Measurements from ENCODE around the gene PGRMC1. TPM values are rescaled to one million over a fixed set of nuclear protein-coding genes. Genes with fewer than 3 reads are reported as not detected.

PGRMC1 gene
- total and polyA plus RNA-seq, 2 donors (not counting 1 experiment from before 2014, with no cell fraction given) = 127 to 201 TPM

DNA sequence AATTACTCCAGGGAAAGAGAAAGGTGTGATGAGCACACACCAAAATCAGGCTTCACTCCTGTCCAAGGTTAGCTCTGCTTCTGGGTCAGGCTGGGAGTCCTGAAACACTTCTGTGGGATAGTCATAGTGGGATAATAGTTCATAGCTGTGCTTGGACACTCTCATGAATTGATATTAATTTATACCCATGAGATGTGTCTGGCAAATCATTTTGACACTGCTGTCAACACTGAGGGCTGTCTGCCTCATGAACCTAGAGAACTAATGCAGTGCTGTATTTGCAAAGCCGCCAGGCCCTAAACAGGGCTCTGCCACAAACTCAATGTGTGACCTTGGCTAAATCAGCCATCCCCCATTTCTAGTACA lies 24.5 kb upstream of the PGRMC1 start:
- H3K4me2 ChIP-seq (ENCODE audit: extremely low read depth, insufficient read depth, low read length) = no peak overlapping the region
- H3K36me3 ChIP-seq (ENCODE audit: control insufficient read depth, insufficient read depth, low read length) = no peaks in the 10 kb centered on the region
- no peaks in the 10 kb centered on the region for H3K4me1 ChIP-seq (ENCODE audit: control insufficient read depth, extremely low read depth, insufficient read depth, low read length)
- H2AFZ ChIP-seq (ENCODE audit: low read length) = no peak overlapping the region
- H3K27ac ChIP-seq (ENCODE audit: insufficient read depth, low read length) = no peak overlapping the region
- H3K27me3 ChIP-seq (ENCODE audit: control insufficient read depth, insufficient read depth, low read length) = no peaks in the 10 kb centered on the region
- H4K20me1 ChIP-seq (ENCODE audit: control insufficient read depth, extremely low read depth, insufficient read depth, low read length) = no peaks in the 10 kb centered on the region
- H3K4me3 ChIP-seq (replicated peaks in 1 of 4; ENCODE audit: control extremely low read depth in 1 of 4, insufficient read depth in 1 of 4, low read depth in 3 of 4, low read length in 4 of 4) = no peak overlapping the region
- no peaks in the 10 kb centered on the region for H3K9me3 ChIP-seq (ENCODE audit: control insufficient read depth, insufficient read depth, low read depth, low read length)
- TF ChIP-seq, protein P1, sequence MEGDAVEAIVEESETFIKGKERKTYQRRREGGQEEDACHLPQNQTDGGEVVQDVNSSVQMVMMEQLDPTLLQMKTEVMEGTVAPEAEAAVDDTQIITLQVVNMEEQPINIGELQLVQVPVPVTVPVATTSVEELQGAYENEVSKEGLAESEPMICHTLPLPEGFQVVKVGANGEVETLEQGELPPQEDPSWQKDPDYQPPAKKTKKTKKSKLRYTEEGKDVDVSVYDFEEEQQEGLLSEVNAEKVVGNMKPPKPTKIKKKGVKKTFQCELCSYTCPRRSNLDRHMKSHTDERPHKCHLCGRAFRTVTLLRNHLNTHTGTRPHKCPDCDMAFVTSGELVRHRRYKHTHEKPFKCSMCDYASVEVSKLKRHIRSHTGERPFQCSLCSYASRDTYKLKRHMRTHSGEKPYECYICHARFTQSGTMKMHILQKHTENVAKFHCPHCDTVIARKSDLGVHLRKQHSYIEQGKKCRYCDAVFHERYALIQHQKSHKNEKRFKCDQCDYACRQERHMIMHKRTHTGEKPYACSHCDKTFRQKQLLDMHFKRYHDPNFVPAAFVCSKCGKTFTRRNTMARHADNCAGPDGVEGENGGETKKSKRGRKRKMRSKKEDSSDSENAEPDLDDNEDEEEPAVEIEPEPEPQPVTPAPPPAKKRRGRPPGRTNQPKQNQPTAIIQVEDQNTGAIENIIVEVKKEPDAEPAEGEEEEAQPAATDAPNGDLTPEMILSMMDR (conservative IDR thresholded peaks at IDR 0.05 in 1 of 2, IDR thresholded peaks at IDR 0.05 in 1 of 2; ENCODE audit: low read depth in 1 of 2, low read length in 2 of 2) = no peak
- TF ChIP-seq EZH2 (IDR thresholded peaks at IDR 0.05; ENCODE audit: low read length, missing control alignments) = no peak
- H3K79me2 ChIP-seq (ENCODE audit: control insufficient read depth, insufficient read depth, low read length) = no peaks in the 10 kb centered on the region
- H3K9ac ChIP-seq (ENCODE audit: insufficient read depth, low read length) = no peak overlapping the region
- no peak for DNase-seq (ENCODE audit: low read depth in 2 of 2)

DNA sequence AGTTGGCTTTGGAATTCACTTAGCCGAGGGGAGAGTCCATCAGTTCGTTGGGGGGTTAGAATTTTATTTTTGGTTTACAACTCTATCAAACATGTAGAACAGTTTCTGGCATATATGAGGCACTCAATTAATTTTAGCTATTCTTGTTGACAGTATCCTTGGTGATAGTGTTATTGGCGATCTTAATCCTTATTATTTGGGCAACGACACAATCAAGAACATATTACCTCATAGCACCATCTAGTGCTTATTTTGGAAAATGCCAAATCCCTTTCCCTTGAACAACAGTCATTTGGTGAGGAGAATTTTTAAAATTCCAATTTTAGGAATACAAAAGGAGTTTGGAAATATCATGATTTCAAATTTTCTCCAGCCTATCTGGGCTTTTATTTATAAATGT lies 17.9 kb upstream of the PGRMC1 start:
- Histone ChIP-seq H3K4me1 (ENCODE audit: control insufficient read depth, extremely low read depth, insufficient read depth, low read length) (no peaks in the 10 kb centered on the region), H3K4me2 (ENCODE audit: extremely low read depth, insufficient read depth, low read length) (no peak overlapping the region), H2AFZ (ENCODE audit: low read length) (no peak overlapping the region), H3K27me3 (ENCODE audit: control insufficient read depth, insufficient read depth, low read length) (peaks cover 2% of the 10 kb centered on the region), H3K9me3 (ENCODE audit: control insufficient read depth, insufficient read depth, low read depth, low read length) (no peaks in the 10 kb centered on the region), H3K36me3 (ENCODE audit: control insufficient read depth, insufficient read depth, low read length) (no peaks in the 10 kb centered on the region), H3K9ac (ENCODE audit: insufficient read depth, low read length) (no peak overlapping the region), H4K20me1 (ENCODE audit: control insufficient read depth, extremely low read depth, insufficient read depth, low read length) (no peaks in the 10 kb centered on the region), H3K4me3 (replicated peaks in 1 of 4; ENCODE audit: control extremely low read depth in 1 of 4, insufficient read depth in 1 of 4, low read depth in 3 of 4, low read length in 4 of 4) (no peak overlapping the region), H3K79me2 (ENCODE audit: control insufficient read depth, insufficient read depth, low read length) (no peaks in the 10 kb centered on the region), H3K27ac (ENCODE audit: insufficient read depth, low read length) (no peak overlapping the region)
- TF ChIP-seq EZH2 (IDR thresholded peaks at IDR 0.05; ENCODE audit: low read length, missing control alignments) = no peak
- TF ChIP-seq, protein P1 (conservative IDR thresholded peaks at IDR 0.05 in 1 of 2, IDR thresholded peaks at IDR 0.05 in 1 of 2; ENCODE audit: low read depth in 1 of 2, low read length in 2 of 2) = peak; percentile 14 to 41
- peak in 1 of 2 donors; percentile 36 for DNase-seq (ENCODE audit: low read depth in 2 of 2)

DNA sequence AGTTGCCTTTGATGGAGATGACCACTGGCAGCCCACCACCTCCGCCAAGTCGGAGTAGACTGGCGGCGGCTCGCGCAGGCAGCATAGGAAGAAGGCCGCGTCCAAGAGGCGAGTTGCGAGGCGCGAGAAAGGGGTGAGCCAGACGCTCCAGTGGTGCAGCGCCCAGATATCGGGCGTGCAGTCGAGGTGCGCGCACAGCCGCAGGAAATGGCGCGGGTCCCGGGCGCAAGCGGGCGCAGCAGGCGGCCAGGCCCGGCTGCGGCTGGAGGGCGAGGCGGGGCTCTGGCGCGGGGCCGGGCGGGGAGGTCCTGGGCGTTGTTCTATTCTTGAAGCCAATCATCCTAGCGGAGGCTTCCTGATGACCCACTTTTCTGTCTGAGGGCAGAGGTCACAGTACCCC lies 13.2 kb upstream of the PGRMC1 start:
- H3K4me2 ChIP-seq (ENCODE audit: extremely low read depth, insufficient read depth, low read length) = no peak overlapping the region
- no peak for DNase-seq (ENCODE audit: low read depth in 2 of 2)
- TF ChIP-seq, protein P1 (conservative IDR thresholded peaks at IDR 0.05 in 1 of 2, IDR thresholded peaks at IDR 0.05 in 1 of 2; ENCODE audit: low read depth in 1 of 2, low read length in 2 of 2) = no peak
- no peak for TF ChIP-seq EZH2 (IDR thresholded peaks at IDR 0.05; ENCODE audit: low read length, missing control alignments)
- peaks cover 2% of the 10 kb centered on the region for H3K27me3 ChIP-seq (ENCODE audit: control insufficient read depth, insufficient read depth, low read length)
- H3K9me3 ChIP-seq (ENCODE audit: control insufficient read depth, insufficient read depth, low read depth, low read length) = no peaks in the 10 kb centered on the region
- H3K36me3 ChIP-seq (ENCODE audit: control insufficient read depth, insufficient read depth, low read length) = no peaks in the 10 kb centered on the region
- no peak overlapping the region for H3K27ac ChIP-seq (ENCODE audit: insufficient read depth, low read length)
- H3K79me2 ChIP-seq (ENCODE audit: control insufficient read depth, insufficient read depth, low read length) = no peaks in the 10 kb centered on the region
- H2AFZ ChIP-seq (ENCODE audit: low read length) = no peak overlapping the region
- H3K4me3 ChIP-seq (replicated peaks in 1 of 4; ENCODE audit: control extremely low read depth in 1 of 4, insufficient read depth in 1 of 4, low read depth in 3 of 4, low read length in 4 of 4) = no peak overlapping the region
- no peaks in the 10 kb centered on the region for H3K4me1 ChIP-seq (ENCODE audit: control insufficient read depth, extremely low read depth, insufficient read depth, low read length)
- H3K9ac ChIP-seq (ENCODE audit: insufficient read depth, low read length) = no peak overlapping the region
- no peaks in the 10 kb centered on the region for H4K20me1 ChIP-seq (ENCODE audit: control insufficient read depth, extremely low read depth, insufficient read depth, low read length)
